Measurements from ENCODE around the gene SLC38A10.
"Not testable (repeated sequence)": the region's sequence is repeated elsewhere in the genome, so short reads cannot be mapped to it uniquely, and the experiment has no call there.

Gene SLC38A10

DNA sequence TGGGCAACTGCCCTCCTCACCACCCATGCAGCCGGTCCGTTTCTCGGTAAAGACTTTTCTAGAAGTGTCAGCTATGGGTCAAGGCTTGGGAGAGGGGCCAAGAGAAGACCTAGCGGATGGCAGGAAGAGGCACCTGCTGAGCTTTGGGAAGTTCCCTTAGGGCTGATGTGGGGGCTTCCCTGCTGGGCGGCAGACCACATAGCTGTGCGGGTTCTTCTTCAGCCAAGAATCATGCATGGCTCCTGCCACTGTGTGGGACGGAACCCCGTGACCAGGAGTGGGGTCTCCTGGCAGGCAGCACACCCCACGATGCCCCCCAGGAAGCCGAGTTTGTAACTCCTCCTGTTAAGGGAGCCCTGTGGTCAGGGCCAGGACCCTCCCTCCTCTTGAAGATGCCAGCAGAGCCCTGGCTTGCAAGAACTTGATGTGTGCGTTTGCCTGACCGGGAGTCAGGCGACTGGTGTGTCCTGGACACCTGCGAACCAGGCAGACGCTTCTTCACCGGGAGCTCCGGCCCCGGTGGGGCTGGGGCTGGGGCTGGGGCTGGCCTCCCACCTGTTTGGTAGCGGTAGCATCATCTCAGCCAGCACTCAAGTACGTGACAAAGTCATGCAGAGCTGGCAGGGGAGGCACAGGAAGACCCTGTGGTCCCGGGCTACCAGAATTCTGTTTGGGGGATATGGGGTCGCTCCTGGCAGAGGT is 17.7 kb upstream of the SLC38A10 start:
- no peak for DNase-seq (ENCODE audit: low read depth in 2 of 2, low spot score in 1 of 2)

DNA sequence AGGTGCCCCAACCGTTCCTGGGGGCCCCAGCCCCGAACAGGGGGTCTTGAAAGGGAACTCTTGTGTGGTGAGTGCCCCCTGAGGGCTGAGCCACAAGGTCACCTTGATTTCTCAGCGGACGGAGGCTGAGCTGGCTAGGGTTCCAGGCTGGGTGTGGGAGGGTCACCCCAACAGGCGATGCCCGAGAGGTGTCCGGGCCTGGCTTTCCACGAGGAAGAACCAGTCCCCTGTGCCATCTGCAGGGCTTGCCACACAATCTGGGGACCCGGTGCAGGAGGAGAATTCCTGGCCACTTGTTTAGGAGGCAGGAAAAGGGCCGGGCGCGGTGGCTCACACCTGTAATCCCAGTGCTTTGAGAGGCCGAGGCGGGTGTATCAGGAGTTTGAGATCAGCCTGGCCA is 16.8 kb upstream of the SLC38A10 start:
- DNase-seq (ENCODE audit: low read depth in 2 of 2, low spot score in 1 of 2): no peak

DNA sequence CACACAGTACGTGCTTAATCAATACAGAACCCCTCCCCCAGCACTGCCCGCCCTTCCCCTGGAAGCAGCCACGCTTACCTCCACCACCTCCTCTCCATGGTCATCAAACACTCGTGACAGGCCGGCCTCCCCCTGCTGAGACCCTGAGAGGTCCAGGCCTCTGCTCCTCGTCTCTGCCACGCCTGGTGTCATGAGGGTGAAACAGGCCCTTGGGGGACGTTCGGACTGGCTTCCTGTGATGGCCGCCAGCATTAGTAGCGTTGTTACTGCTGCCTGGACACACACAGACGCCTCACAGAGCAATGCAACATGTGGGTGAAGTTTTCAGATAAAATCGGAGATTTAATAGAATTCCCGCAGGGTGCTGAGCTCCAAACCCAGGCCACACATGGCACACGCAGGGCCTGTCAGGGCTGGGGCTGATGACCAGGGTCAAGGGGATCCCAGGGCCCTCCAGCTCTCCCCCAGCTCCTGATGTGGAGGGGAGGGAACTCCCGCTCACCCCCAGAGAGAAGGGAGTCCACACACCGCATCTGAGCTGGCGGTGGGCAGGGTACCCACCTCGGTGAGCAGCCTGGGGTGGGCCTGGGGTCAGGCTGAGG is 15.9 kb upstream of the SLC38A10 start:
- DNase-seq (ENCODE audit: low read depth in 2 of 2, low spot score in 1 of 2): no peak

DNA sequence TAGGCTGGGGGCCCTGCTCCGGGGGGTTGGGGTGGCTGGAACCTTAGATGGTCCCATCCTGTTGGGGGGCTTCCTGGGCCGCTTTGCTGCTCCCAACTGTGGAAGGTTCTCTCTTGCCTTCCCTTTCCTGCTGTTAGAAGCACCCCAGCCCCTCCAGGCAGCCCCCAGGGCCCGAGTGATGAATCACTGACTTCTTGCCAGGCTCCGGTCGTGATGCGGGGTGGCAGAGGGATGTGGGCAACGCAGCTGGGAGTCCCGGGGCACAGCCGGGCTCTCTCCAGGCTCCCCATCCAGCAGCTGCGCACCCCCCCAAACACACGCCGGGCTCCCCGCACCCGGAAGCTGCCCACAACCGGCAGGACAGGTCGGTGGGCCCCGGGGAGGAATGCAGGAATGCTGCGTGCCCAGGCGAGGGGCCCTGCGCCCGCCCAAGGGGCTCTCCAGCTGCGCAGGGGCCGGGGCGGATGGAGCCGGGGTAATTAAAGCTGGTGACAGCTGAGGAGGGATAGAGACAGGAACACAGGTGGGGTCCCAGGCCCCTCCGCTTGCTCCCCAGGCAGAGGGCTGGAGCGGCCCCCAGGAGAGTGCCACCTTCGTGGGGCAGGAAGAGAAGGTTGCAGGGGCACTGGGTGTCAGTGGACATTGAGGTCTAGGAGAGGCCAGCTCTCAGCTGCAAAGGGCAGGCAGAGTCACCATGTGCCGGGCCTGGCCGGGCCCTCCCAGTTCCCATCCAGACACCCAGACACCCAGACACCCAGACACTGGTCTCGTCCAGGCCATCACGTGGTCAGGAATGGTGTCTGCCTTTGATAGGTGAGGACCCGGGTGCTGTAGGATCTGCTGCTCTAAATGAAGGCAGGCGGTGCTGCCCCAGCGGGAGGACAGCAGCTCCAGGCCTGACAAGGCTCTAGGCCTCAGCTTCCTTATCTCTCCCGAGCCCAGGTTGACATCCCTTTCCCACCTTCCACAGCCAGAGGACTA is 15.0 kb upstream of the SLC38A10 start:
- no peak for DNase-seq (ENCODE audit: low read depth in 2 of 2, low spot score in 1 of 2)

- DNase-seq (ENCODE audit: low read depth in 2 of 2, low spot score in 1 of 2): no peak
Observed at GRCh38 chr17:81309140-81309858, 14.2 kb upstream of the SLC38A10 start.

DNA sequence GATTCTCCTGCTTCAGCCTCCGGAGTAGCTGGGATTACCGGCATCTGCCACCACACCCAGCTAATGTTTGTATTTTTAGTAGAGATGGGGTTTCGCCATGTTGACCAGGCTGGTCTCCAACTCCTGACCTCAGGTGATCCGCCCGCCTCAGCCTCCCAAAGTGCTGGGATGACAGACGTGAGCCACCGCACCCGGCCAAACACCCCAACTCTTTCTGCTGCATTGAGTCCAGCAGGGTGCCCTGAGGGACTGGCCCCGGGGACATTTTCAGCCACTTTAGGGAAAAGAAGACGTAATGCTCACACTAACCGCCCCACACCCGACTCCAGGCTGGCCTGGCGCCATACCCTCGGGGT is 13.7 kb upstream of the SLC38A10 start:
- DNase-seq (ENCODE audit: low read depth in 2 of 2, low spot score in 1 of 2): not testable (repeated sequence)

DNA sequence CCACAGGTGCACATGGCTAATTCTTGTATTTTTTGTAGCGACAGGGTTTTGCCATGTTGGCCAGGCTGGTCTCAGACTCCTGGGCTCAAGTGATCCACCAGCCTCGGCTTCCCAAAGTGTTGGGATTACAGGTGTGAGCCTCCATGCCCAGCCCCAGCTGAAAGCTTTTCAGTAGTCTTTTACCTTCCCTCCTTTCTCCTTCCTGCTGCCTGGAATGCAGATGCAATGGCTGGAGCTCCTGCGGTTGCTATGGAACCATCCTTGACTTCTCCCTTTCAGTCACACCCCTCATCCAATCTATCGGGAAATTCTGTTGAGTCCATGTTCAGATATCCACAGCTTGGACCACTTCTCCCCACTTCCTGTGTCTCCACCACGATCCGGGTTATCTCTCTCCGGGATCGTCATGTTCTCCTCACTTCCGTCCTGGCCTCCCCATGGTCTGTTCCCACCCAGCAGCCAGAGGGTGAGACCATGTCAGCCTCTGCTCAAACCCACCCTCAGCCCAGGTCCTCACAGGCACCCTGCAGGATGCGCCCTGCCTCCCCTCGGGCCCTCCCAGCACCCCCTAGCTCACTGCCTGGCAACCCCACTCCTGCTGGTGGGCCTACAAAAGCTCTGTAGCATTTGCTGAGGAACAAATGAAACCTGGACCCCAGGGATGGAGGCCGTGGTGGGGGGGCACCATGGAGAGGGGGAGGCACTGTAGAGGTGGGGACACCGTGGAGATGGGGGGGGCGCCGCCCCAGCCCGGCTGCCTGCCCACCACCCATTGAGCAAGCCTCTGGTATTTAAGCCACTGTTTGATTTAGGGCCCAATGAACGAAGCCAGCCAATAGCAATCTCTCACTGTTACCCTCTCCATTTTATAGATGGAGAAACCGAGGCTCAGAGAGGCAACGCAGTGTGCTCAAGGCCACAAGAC is 12.8 kb upstream of the SLC38A10 start:
- no peak for DNase-seq (ENCODE audit: low read depth in 2 of 2, low spot score in 1 of 2)

GRCh38 chr17:81306898-81307510 is 11.9 kb upstream of the SLC38A10 start:
- DNase-seq (ENCODE audit: low read depth in 2 of 2, low spot score in 1 of 2): no peak

- no peak for DNase-seq (ENCODE audit: low read depth in 2 of 2, low spot score in 1 of 2)
Observed at GRCh38 chr17:81306491-81306890, 11.4 kb upstream of the SLC38A10 start.

- DNase-seq (ENCODE audit: low read depth in 2 of 2, low spot score in 1 of 2): no peak
Observed at GRCh38 chr17:81305051-81305630, 10.0 kb upstream of the SLC38A10 start.

GRCh38 chr17:81304196-81305015 is 9.3 kb upstream of the SLC38A10 start:
- no peak for DNase-seq (ENCODE audit: low read depth in 2 of 2, low spot score in 1 of 2)

- DNase-seq (ENCODE audit: low read depth in 2 of 2, low spot score in 1 of 2): no peak
Observed at GRCh38 chr17:81303385-81303784, 8.3 kb upstream of the SLC38A10 start.

DNA sequence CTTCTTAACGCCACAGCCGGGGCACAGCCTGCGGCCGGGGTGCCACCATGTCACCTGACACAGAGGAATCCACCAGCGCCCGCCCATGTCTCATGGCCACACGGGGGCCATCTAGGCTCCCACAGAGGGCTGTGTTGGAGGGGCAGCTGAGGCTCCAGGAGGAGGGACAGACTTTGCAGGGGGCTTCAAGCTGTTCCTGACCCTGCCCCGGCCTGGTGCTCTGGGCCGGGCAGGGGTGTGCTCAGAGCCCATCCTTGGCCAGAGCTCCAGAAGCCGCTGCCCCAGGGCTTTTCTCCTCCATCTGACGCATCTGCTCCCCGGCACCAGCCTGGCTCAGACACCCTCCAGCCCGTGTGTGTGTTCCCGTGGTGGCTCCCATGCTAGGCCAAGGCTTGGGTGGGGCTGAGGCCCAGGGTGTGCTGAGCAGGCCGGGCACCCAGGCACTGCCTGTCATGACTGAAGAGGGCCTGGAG is 7.8 kb upstream of the SLC38A10 start:
- DNase-seq (ENCODE audit: low read depth in 2 of 2, low spot score in 1 of 2): no peak

- no peak for DNase-seq (ENCODE audit: low read depth in 2 of 2, low spot score in 1 of 2)
Observed at GRCh38 chr17:81302324-81302723, 7.2 kb upstream of the SLC38A10 start.

GRCh38 chr17:81301195-81302144 is 6.4 kb upstream of the SLC38A10 start:
- no peak for DNase-seq (ENCODE audit: low read depth in 2 of 2, low spot score in 1 of 2)

DNA sequence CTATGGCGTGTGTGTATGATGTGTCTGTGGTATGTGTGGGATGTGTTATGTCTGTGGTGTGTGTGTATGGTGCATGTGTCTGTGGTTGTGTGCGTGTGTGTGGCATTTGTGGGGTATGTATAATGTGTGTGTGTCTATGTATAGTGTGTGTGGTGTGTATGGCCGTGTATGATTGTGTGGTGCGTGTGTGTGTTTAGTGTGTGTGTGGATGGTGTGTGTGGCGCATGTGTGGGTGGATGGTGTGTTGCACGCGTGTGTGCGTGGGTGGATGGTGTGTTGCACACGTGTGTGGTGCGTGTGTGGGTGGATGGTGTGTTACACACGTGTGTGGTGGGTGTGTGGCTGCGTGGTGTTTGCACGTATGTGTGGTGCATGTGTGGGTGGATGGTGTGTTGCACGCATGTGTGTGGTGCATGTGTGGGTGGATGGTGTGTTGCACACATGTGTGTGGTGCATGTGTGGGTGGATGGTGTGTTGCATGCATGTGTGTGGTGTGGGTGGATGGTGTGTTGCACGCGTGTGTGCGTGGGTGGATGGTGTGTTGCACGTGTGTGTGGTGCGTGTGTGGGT is 5.6 kb upstream of the SLC38A10 start:
- DNase-seq (ENCODE audit: low read depth in 2 of 2, low spot score in 1 of 2): no peak
